HT1080 (cell line): ENCODE data around the gene CIBAR2. TPM values are rescaled to one million over a fixed set of nuclear protein-coding genes. Genes with fewer than 3 reads are reported as not detected.
"Not testable (repeated sequence)": the region's sequence is repeated elsewhere in the genome, so short reads cannot be mapped to it uniquely, and the experiment has no call there.

Source experiments
- DNase-seq: peaks from one replicate; pipeline ENCODE4 v3.0.0-alpha.2; 2015; ENCODE audit warnings: low read depth
- total RNA-seq: library from RNA; depleted of rRNA; stranded (reverse); fragments of >200 nt; shearing (Covaris generic); gene quantifications from 2 replicates; pipeline ENCODE4 v1.2.3, GENCODE V29; 2014

Gene CIBAR2
- total RNA-seq, 1 experiment from 2014 or later = not detected

DNA sequence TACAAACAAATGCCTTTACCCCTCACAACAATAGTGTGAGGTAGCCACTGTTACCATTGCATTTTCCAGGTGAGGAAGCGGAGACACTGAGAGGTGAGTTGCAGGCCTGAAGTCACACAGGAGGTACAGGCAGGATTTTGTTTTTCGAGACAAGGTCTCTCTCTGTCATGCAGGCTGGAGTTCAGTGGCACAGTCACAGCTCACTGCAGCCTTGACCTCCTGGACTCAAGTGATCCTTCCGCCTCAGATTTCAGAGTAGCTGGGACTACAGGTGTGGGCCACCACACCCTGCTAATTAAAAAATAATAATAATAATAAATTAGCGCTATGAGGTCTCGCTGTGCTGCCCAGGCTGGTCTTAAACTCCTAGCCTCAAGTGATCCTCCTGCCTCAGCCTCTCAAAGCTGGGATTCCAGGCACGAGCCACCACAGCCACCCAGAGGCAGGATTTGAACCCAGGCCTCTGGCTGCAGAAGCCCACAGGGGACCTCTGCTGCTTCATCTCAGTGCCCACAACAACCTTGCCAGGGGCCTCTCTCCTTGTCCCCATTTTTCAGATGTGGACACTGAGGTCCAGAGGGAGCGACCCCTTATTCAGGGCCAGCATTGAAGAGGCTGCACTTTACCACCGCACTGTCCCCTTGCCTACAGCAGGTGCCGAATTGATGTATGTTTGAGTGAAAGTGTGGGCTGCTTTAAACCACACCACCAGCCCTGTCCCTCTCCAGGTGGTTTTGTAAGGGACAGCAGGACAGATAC lies 16.0 kb upstream of the CIBAR2 start:
- no peak for DNase-seq

DNA sequence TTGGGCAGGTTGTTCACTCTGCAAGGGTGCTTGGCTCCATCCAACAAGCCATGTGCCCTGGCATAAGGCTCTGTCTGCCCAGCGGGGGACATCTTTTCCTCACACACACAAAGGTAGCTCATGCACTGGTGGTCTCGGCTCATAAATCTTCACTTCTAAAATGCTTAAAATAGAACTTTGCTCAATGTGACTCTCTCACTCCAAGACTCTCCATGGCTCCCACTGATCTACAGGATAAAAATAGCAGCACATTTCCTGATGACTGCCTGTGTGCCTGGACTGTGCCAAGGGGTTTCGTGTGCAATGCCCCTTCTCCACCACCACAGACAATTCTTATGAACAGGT lies 15.1 kb upstream of the CIBAR2 start:
- DNase-seq = no peak

DNA sequence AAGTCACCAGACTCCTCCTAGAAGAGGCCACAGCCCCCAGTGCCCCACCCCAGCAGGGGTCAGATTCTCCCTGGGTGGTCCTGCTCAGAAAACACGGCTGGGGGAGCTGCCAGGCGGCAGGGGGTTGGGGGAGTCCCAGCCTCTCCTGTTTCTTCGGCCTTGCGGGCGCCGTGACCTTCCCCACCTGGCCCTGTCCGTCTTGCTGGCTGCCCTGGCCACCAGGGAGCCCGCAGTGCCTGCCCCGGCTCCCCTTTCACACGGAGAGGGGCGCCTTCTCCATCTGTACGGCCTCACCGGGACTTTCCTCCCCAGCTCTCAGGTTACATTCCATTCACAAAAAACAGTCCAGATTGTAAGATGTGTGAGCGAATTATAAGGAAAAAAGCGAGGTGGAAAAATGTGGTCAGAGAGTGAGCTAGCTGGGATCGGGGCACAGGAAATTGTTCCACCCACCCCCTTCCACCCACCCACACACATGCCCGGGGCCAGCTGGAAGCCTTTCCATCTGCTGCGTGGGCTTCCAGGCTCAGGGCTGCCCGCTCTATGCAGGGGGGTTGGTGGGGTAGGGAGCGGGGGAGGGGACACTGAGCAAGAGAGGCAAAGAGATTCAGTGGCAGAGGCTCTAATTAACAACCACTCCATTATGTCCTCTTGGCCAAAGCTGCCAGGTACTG lies 14.6 kb upstream of the CIBAR2 start:
- DNase-seq = peak; percentile 31

DNA sequence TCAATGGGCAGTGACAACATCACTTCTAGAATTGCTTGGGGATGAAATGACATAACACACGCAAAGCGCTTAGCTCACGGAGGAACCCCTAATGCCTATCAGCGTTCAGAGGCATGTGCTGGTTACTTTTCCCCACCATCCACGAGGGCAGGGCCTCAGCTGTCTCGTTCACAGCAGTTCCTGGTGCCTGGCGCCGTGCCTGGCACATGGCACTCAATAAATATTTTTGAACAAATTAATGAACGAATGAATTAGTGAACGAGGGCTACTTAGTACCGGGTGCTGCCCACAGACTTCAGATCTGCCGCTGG lies 14.1 kb upstream of the CIBAR2 start:
- no peak for DNase-seq

DNA sequence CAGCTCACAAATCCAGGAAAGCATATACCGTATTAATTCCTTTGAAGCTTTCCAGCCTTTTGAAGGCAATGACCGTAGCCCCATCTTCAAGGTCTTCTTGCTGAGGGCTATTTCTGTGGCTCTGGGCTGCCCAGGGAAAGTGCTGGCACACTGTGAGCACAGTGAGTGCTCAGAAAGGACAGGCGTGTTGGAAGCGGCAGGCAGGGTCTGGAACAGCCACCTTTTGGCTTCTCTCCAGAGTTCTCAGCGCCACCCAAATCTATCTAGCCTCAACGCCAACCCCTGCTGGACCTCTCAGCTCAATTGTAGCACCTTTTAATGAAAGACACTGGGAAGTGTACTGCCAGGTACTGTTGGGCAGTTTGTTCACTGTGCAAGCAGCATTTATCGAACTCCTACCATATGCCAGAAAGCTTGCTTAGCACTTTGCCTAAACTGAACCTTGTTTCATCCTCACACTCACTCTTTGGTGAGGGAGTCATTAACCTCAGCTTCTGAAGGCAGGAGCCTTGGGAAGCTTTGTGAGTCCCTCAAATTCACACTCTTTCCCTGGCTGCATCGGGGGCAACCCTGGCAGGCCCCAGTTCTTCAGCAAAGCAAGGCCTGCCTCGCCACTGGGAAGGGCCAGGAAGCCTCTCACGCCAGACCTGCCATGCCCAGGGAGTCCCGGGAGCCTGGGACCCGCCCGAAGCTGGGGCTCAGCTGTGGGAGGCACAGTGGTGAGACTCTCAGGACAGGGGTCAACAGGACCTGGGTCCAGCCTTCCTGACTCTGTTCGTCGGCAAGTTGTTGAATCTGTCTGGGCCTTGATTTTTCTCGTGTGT lies 13.5 kb upstream of the CIBAR2 start:
- DNase-seq = no peak

DNA sequence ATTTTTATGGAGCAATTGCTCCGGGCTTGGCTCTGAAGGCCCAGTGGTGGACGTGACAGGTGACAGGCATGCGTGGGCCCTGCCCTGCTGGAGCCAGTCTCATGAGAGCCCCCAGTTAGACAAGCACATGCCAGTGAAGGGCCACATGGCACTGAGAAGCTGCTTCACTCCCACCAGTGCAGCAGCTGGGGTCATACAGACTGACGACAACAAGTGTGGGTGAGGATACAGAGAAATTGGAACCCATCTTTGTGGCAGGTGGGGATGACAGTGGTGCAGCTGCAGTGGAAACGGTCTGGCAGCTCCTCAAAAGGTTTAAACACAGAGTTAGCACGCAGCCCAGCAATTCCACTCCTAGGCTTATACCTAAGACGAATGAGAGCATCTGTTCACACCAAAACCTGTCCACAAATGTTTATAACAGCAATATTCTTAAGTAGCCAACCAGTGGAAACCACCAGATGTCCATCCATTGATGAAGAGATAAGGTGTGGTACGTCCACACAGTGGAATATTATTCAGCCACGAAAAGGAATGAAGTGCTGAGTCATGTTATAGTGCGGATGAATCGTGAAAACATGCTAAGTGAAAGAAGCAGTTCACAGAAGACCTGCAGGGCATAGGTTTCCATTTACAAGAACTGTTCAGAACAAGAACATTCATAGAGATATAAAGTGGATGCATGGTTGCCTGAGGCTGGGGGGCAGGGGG lies 12.5 kb upstream of the CIBAR2 start:
- DNase-seq = no peak

DNA sequence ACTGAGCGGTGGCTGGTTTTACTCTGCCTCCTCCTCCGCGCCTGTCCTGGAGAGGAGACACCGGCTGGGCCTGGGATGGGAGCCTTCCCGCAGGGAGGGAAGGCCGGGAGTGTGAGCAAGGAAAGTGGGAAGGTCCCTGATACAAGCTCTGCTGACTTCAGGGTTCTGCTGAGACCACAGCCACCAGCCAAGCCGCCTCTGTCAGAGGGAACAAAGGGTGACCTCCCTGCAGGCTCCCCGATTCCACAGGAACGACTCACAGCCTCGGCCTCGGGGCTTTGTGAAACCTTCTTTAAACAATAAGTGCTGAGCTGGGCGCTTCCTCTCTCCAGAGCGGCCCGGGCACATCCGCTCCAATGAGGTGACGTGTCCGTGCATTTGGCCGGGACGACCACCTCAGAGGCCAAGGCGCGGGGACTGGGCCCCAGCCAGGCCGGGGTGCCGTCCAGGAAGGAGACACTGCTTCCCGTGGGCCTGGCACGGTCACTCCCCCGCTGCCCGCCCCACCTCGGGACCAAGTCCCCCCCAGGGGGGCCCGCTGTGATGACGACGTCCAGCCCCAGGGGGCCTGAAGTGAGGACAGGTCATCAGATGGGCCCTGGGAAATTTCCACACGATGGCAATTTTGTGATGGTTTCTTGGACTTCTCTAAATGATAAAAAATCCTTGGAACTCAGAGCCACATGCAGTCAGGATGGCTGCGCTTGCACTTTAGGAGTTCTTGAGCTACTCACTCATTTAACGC lies 11.8 kb upstream of the CIBAR2 start:
- peak; percentile 69 for DNase-seq

DNA sequence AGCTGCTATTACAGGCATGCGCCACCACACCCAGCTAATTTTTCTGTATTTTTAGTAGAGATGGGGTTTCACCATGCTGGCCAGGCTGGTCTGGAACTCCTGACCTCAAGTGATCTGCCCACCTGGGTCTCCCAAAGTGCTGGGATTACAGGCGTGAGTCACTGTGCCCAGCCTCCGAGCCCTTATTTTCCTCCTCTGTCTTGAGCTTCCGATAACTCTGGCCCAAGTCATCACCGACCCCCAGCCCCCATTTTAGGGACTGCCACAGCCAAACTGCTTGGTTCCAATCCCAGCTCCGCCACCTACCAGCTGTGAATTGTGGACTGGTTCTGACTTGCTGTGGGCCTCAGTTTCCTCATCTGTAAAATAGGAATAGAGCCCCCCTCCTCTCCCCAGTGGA lies 11.2 kb upstream of the CIBAR2 start:
- DNase-seq = not testable (repeated sequence)

DNA sequence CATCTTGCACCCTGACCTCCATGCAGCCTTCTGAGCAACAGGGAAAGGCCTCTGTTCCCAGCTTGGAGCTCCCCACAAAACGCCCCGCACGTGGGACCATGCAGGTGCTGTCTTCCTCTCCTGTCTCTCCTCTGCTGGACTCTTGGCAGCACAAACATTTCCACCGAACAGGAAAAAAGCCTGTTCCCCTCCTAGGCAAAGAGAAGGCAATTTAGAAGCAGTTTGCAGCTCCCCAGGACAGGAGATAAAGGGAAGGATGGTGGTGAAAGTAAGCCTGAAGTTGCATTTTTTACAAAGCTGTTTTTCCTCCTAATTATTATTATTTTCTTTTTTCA lies 7.7 kb upstream of the CIBAR2 start:
- DNase-seq = no peak

DNA sequence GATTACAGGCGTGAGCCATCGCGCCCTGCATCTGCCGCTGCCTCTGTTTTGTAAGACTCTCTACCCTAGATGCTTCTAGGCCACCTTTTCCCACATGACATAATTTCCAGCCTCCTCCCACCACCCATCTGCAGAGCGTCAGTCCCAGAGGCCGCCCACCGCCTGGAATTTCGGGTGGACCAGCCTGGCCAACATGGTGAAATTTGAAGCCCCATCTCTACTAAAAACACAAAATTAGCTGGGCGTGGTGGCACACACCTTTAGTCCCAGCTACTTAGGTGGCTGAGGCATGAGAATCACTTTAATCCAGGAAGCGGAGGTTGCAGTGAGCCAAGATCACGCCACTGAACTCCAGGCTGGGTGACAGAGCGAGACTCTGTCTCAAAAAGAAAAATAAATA lies 5.1 kb upstream of the CIBAR2 start:
- no peak for DNase-seq

DNA sequence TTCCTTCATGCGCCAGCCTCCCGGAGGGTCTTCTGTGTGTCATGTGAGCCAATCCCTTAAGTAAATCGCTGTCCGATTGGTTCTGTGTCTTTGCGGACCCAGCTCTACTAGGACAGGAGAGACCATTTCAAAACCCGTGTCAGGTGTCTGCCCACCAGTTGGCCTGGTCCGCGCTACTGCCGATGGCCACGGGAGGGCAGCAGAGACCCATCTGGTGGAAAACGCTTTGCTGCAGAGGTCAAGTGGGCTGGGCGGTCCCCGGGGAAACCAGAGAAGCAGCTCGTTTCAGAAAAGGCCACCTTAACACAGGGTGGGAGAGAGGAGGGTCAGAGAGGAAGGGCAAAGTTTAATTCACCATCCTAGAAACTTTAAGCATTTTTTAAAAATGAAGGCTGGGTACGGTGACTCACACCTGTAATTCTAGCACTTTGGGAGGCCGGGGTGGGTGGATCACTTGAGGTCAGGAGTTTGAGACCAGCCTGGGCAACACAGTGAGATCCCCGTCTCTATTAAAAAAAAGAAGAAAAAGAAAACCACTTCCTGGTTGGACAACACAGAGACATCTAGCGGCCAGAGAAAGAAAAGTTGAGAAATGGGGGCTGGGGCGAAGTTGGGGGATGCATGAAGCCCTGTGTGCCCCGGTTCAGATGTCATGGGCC lies 2.8 kb upstream of the CIBAR2 start:
- peak; percentile 81 for DNase-seq

DNA sequence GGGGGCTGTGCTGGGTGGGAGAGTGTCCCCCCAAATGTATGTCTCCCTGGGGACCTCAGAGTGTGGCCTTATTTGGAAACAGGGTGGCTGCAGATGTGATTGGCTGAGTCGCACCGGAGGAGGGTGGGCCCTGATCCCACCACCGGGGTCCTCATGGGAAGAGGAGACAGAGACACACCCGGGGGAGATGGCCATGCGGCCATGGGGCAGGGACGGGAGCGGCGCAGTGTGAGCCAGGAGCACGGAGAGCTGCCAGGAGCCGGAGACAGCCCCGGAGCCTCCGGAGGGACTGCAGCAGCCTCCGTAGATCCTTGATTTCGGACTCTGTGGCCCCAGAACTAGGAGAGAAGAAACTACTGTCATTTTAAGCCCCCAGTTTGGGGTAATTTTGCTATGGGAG lies 1.6 kb upstream of the CIBAR2 start:
- no peak for DNase-seq

DNA sequence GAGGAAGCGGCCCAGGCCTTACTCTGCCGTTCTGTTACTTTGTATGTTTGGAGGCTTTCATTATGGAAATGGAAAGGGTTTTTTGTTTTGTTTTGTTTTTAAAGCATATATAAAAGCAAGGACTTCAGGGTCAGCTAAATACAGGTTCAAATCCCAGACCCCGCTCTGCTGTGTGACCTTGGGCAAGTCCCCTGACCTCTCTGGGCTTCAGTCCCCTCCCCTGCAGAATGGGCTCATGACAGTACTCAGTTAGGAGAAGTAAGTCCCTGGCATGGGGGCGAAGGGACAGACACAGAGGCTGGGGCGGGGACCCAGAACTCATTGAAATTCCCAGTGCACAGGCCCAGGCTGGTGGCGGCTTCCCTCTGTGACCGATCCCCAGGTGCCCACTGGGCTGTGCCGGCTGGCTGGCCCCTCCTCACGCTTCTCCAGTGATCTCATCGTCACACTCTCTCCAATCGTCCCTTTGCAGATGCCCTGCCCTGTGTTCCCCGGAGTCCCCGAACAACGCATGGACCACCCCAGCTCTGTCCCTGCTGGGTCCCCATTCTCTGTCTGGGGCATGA lies 979 bp upstream of the CIBAR2 start:
- no peak for DNase-seq

DNA sequence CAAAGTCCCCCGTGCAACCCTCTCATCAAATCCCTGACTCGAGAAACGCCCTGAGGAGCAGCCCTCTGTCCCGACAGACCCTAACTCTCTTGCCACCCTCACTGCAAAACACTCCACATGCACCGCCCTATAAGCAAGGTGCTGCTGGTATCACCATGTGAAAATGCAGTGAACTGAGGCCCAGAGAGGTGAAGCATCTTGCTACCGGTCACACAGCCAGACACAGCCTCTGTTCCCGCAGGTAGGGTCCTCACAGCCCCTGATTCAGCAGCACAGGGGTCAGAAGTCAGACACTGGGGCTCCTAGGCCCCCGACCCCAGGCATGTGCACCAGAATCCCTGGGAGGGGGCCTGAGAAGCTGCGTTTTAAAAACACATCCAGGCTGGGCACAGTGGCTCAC lies 1.1 kb downstream of the CIBAR2 start:
- no peak for DNase-seq

DNA sequence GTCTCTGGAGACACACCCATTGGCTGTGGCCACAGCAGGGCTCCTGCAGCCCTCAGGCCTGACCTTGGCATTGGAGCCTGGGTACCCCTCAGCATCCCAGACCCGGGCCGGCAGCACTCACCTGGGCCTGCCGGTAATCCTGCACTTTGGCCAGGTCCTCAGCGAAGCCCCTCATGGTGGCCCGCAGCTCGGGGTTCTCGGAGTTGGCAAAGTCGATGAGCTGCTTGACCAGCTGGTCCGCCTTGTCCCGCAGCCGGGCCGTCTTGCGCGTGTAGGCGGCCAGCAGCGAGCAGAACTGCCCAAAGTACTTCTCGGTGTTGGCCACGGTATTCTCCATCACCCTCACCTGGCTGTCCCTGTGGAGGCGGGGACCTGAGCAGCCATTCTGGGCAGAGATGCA lies 2.2 kb downstream of the CIBAR2 start:
- no peak for DNase-seq

DNA sequence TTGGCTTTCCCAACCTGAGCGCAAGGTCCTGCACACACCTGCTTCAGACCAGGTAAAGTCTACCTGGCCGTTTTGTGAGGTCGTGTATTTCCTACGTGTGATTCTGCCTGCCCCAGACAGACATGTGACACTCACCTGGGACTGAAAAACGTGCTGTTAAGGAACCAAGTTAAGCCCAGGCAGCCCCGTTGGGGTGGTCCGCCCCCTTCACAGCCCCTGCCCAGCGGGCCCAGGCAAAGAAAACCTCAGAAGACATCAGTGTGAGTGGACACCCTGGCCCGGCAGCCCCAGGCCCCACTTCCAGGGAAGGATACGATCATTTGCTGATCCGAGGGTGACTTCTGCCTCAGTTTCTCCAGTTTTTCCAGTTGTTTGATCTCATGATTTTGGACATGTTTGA lies 4.7 kb downstream of the CIBAR2 start:
- no peak for DNase-seq

DNA sequence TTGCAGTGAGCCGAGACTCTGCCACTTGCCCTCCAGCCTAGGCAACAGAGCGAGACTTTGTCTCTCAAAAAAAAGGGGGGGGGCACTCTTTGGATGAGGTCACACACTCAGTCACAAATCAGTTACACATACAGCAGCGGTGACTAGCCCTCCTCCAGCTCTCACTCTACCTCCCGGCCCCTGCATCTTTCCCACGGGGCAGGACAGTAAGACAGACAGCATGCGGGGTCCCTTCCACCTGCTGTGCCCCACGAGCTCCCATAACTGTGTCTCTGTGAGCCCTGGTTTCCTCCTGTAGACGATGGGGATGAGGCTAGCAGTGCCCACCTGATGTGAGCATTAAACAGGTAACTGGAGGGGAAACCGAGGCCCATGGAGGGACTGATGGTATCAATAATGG lies 5.2 kb downstream of the CIBAR2 start:
- no peak for DNase-seq

DNA sequence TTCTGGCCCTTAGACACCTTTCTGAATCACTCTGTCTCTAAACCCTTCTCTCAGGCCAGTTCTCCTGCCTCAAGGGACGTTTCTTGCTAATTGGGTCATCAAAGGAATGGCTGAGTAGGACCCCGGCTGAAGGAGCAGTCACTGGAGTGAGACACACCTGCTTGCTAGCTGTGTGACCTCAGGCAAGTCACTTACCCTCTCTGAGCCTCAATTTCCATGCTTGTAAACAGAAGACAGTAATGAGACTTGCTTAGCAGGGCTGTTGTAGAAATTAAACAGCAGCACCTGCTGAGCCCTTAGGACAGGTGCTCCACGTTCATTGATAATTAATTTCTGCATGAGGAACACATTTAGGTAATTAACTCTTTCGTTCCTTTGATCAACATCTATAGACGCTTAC lies 6.8 kb downstream of the CIBAR2 start:
- no peak for DNase-seq

DNA sequence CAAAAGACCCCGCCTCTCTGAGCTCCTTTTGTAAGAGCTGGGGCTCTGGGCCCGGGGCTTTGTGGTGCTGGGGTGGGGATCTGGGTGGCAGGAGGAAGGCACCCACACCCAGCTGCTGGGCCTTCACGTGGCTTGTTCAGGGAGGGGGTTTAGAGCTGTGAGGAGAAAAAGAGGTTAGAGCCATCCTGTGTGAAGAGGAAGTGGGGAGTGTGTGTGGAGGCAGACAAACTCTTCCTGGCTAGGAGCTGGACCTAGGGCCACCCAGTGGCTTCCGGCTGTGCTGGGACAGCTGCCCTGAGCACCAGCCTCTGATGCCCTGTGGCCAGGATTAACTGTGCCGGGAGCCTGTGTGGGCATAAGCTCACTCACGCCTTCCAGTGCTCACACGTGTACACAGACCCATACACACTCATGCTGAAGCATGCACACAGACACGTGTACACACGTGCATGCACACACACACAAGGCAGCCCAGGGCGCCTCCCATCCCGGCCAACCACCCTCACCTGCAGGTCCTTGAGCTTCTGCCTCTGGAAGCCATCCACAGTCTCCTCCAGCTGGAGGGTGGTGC lies 7.4 kb downstream of the CIBAR2 start:
- DNase-seq = no peak

DNA sequence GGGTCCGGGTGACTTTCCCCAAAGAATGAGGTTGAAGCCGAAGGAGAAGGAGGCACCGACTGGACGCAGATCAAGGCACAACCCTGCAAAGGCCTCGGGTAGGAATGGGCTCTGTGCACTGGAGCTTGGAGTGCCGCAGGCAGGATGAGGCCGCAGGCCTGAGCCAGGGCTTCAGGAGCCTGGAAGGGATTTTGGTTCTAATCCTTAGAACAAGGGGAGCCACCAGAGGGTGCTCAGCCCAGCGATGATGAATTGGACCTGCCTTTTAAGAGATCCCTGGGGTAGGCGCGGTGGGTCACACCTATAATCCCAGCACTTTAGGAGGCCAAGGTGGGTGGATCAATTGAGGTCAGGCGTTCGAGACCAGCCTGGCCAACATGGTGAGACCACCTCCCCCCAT lies 8.1 kb downstream of the CIBAR2 start:
- DNase-seq = no peak
